NCI-H446 (cell line): ENCODE data around the gene PDRG1.
"Not testable (repeated sequence)": the region's sequence is repeated elsewhere in the genome, so short reads cannot be mapped to it uniquely, and the experiment has no call there.

ENCODE experiments used
- DNase-seq, 2 experiments: peaks; one replicate each; lab custom pipeline; 2025; lab: John Stamatoyannopoulos, UW

PDRG1 gene

DNA sequence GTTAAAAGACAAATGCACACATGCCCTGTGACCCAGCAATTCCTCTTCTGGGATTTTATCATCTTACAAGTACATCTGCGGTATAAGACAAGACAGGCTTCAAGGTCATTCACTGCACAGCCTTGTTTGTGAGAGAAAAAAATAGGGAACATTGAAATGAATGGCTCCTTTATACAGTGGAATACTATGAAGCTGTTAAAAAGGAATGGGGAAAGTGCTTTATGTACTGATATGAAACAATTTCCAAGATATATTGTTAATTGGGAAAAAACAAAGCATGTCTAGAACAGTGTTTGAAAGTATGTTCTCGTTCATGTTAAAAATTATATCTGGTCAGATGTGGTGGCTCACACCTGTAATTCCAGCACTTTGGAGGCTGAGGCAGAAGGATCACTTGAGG lies 25.4 kb downstream of the PDRG1 start:
- no peak for DNase-seq

DNA sequence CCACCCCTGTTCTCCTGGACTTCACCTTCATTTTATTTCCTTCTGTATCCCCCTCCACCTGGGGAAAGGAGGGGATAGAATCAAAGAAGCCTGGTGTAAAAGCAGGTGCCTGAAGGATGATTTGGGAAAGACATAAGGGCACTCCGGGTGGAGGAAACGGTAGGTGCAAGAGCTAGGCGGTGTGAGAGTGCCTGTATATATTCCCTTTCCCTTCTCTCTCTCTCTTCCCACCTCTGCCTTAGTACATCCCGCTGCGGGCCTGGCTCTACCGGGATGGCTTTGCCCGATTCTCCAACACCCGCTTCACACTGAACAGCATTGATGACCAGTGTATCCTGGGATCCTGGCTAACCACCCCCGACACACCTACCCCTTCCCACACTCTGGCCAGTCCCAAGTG lies 26.2 kb downstream of the PDRG1 start:
- no peak for DNase-seq

GRCh38 chr20:31924561-31924960 lies 27.3 kb downstream of the PDRG1 start:
- no peak for DNase-seq

GRCh38 chr20:31923388-31924331 lies 28.2 kb downstream of the PDRG1 start:
- no peak for DNase-seq

DNA sequence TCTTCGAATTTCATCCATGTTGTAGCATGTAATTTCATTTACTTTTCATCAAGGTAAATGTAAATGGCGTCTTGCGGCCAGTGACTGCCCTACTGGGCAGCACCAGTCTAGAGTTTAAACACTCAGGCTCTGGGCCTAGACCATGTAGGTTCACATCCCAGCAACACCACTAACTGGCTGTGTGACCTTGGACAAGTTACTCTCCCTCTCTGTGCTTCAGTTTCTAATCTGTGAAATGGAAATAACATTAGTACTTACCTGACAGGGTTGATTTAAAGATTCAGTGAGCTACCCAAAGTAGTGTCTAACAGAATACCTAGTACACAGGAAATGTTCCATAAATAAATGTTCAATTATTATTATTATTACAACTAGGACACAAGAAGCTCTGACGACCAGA lies 29.3 kb downstream of the PDRG1 start:
- DNase-seq: no peak

GRCh38 chr20:31922181-31922580 lies 29.7 kb downstream of the PDRG1 start:
- DNase-seq: no peak

- not testable (repeated sequence) for DNase-seq
These were observed 30.4 kb downstream of the PDRG1 start for GRCh38 chr20:31921480-31921879.

DNA sequence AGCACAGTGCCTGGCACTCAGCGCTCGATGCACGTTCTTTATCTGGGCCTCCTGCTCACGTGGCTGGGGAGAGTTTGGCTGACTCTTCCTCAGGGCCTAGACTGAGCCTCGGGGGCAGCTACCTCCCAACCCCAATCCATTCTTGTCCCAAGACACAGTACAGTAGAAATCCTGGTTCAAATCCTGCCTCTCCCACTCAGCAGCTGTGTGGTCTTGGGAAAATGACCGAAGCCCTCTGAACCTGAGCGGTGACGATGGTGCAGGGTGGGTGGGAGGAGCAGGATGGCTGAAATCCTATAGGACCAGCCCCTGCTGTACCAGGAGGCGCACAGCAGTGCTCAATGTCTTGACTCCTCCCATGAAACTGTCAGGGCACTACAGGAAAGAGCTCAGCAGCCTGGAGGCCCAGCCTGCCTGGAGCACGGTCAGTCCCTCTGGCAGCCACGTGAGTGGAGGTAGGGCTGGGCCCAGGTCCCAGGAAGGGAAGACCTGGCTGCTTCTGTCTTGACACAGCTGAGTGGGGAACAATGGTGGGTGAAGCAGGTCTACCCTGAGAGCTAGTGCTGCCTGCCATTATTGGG lies 31.5 kb downstream of the PDRG1 start:
- no peak for DNase-seq

GRCh38 chr20:31919410-31920155 lies 32.3 kb downstream of the PDRG1 start:
- DNase-seq: no peak

DNA sequence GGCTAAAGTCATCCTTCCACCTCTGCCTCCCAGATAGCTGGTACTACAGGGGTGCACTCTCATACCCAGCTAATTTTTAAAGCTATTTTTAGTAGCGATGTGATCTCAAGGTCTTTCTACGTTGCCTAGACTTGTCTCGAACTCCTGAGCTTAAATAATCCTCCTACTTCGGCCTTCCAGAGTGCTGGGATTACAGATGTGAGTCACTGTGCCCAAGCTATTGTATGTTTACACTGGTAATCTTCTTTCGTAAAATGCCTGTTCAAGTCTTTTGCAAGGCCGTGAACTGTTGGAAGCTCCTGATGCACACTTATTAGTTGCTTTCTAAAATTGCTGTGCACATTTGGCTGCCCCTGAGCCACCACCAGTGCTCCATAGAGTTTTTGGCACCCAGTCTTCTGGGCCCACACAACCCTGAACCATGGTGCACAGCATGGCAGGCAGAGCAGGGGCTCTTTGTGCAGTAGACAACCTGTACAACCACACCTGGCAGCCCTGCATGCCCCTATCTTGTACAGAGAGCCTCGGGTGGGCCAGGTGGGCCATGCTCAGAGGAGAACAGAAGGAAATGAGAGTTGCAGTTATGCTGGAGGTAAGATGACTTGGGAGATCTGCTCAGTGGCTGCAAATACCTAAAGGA lies 33.3 kb downstream of the PDRG1 start:
- DNase-seq: no peak

DNA sequence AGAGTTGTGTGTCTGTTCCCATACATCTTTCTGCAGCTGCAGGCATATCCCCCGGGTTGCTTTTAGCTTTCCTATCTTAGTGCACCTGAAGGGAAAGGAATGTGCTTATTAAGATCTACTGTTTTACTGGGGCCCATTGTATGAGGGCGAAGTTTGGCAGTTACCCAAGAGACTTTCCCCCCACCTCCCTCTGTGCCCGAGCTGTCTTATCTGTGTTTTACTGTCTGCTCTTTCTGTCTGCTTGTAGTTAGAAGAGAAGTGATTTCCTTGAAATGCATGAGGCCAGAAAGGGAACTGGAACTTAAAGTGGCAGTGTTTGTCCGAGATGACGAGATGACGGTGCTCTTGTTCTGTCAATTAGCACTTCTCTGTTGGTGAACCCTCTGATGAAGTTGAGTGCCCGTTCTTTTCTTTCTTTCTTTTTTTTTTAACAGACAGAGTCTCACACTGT lies 33.9 kb downstream of the PDRG1 start:
- not testable (repeated sequence) for DNase-seq

DNA sequence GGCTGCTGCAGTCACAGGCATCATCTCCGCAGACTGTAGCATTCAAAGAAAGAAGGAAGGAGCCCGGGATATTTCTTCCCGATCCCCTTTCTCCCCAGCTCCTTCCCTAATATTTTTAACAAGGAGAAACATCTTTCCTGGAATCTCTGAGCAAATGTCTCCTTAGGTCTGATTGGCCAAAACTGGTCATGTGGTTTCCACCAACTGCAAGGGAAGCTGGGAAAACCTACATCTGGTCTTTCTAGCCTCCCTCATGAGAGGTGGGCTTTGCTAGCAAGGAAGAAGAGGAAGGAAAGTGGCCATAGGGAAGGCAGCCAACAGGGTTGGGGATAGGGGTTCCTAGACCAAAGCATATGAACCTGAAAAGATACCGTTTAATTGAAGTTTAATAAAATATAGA lies 35.1 kb downstream of the PDRG1 start:
- DNase-seq: no peak

- no peak for DNase-seq
These were observed 36.2 kb downstream of the PDRG1 start for GRCh38 chr20:31915491-31916280.

DNA sequence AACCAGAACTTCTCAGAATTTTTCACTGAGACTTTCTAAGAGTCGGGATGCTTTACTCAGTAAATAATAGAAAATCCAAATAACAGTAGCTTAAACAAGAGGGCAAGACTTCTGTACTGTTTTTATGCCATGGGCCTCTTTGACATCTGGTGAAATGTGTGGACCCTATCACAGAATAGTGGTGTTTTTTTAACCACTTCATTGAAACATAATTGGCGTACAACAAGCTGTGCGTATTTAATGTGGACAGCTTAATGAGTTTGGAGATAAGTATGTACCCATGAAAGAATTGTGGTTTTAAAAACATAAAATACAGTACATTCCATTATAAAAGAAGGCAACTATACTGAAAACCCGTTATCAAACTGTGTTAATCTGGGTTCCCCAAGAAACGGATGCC lies 37.7 kb downstream of the PDRG1 start:
- DNase-seq: no peak

DNA sequence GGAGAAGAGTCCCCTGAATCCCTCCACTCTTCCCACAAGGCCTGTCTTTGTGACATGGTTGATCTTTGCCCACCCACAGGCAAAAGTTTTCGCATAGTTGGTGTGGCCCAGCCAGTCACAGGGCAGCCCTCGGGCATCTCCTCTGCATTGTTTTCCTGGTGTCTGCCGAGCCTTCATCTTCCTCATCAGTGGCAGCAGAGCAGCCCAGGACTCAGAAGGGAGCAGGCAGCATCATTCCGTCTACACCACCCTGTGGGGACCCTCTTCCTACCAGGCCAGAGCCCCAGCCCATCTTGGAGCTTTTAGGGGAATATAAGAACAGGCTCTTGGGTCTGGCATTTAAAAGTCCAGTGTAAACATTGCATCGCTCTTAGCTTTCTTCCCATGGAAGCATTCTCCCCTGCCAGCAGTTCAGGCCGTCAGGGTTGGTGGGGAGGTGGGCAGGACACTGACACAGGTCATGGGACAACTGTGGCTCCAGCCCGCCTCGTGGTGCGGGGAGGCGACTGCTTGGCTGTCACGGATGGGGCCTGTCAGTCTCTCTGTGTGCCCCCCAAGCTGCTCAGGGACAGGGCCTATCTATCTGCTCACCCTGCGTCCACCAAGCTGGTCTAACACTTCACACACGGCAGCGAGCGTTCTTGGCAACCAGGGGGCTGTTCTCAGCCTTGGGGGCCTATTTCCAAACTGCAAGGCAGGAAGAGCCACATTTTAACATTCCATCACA lies 38.3 kb downstream of the PDRG1 start:
- DNase-seq: no peak

- DNase-seq: no peak
These were observed 41.6 kb downstream of the PDRG1 start for GRCh38 chr20:31910071-31910803.

DNA sequence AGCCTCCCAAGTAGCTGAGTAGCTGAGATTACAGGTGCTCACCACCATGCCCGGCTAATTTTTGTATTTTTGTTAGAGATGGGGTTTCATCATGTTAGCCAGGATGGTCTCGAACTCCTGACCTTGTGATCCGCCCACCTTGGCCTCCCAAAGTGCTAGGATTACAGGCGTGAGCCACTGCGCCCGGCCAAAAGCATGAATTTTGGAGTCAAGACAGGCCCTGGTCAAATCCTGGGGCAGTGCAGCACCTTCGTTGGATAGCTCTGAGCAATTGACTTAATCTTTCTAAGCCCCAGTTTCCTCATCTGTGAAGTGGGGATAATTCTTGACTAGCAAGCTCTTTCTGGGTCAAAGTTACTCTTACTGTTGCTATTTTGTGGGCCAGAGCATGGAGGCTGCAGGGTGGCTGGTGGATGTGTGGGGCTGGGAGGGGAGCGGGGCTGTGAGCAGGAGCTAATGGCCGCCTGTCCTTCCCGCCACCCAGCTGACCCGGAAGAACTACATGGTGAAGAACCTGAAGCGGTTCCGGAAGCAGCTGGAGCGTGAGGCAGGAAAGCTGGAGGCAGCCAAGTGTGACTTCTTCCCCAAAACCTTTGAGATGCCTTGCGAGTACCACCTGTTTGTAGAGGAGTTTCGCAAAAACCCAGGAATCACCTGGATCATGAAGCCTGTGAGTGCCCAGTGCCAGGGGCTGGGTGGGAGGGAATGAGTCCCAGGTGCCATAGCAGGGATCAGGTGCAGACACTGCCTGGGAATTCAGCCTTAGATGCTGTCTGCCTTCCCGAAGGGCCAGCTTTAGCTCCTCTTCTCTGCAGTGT lies 42.4 kb downstream of the PDRG1 start:
- DNase-seq: no peak

DNA sequence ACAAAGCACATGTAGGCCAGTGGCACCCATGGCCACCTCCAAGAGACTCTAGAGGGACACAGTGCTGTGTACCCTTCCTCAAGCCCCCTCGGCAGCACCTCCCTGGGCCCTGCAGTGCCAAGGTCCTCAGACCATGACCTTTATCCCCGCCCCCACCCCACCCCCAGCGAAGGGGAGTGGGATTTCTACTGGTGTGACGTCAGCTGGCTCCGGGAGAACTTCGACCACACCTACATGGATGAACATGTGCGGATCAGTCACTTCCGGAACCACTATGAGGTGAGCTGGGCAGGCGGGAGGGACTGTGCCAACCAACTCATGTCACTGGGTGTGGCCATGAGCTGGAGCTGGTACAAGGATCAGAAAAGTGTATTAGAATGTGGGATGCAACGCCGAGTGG lies 43.4 kb downstream of the PDRG1 start:
- no peak for DNase-seq

DNA sequence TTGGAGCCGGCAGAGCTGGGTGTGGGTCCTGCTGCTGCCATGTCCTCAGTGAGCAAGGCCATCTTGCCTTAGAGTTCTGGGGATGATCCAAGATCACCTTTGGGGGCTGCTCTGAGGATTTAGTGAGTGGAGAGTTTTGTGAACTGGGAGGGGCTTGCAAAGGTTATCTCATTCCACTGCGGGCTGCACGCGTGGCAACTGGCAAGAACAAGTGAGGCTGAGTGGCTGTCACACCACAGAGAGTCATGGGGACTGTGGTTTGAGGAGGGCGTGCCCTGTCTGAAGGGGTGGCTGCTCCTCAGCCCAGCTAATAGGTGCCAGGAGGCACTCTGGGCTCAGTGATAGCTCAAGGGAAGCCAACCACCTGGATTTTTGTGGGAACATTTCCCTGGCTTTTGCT lies 43.8 kb downstream of the PDRG1 start:
- DNase-seq: no peak
